ENCODE measurements around the gene KCNQ1.

DNA sequence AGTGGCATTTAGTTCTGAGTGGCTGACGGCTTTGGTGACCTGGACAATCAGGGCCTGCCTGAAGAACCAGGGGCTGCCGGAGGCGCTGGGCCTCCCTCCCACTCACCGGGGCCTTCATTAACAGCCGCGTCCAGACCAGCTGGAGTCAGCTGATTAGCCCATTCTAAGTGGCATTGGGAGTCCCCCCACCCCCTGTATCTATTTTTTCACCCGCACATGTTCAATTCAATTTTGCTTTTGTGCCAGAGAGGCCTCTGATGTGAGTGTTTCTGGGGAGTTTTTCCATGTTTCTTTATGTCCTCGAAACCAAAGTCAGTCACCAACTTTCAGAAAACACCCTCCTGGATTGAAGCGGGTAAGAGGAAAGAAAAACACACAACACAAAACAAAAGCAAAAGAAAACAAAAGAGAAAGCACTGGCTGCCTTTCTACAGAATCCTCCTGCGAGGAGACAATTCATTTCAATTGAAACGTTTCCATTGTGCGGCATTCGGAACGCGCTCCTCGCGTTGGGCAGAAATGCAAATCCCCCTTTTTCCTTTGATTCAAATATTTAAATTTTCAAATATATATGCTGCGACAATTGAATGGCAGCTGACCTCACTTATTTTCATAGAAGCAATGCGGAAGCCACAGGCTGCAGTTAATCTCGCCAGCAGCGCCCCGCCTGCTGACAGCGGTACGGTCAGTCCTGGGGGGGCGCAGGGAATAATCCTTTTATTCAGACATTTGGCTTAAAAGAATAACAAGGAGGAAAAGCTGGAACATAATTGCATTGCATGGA lies 423.1 kb downstream of the KCNQ1 start:
- TF ChIP-seq, protein P1, sequence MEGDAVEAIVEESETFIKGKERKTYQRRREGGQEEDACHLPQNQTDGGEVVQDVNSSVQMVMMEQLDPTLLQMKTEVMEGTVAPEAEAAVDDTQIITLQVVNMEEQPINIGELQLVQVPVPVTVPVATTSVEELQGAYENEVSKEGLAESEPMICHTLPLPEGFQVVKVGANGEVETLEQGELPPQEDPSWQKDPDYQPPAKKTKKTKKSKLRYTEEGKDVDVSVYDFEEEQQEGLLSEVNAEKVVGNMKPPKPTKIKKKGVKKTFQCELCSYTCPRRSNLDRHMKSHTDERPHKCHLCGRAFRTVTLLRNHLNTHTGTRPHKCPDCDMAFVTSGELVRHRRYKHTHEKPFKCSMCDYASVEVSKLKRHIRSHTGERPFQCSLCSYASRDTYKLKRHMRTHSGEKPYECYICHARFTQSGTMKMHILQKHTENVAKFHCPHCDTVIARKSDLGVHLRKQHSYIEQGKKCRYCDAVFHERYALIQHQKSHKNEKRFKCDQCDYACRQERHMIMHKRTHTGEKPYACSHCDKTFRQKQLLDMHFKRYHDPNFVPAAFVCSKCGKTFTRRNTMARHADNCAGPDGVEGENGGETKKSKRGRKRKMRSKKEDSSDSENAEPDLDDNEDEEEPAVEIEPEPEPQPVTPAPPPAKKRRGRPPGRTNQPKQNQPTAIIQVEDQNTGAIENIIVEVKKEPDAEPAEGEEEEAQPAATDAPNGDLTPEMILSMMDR (conservative IDR thresholded peaks at IDR 0.05; ENCODE audit: low read length): no peak
- no peak for TF ChIP-seq EZH2phosphoT487 (IDR thresholded peaks at IDR 0.05; ENCODE audit: borderline replicate concordance)

Measured in Loucy (cell line).